Type B pancreatic cell (in vitro differentiated cells): ENCODE measurements around the gene FBH1. TPM values are rescaled to one million over a fixed set of nuclear protein-coding genes. Genes with fewer than 3 reads are reported as not detected.
A peak's percentile ranks its signal among the peaks of the same experiment; 100 is the strongest.

ENCODE experiments used
- DNase-seq: peaks from one replicate; pipeline ENCODE4 v3.0.0; 2021; ENCODE audit warnings: mixed read lengths; ENCODE audit not compliant: unreplicated experiment; ENCODE audit errors: extremely low spot score
- H3K27ac Mint-ChIP-seq: 2 replicates; pipeline ENCODE4 v1.8.0; 2021; ENCODE audit warnings: mild to moderate bottlenecking, mixed read lengths
- H3K27me3 Mint-ChIP-seq: 2 replicates; pipeline ENCODE4 v1.8.0; 2021; ENCODE audit warnings: mixed read lengths
- H3K36me3 Mint-ChIP-seq: 2 replicates; pipeline ENCODE4 v1.8.0; 2021; ENCODE audit warnings: mixed read lengths
- H3K4me1 Mint-ChIP-seq: one replicate; pipeline ENCODE4 v1.8.0; 2021; ENCODE audit warnings: mixed read lengths; ENCODE audit not compliant: unreplicated experiment
- H3K4me3 Mint-ChIP-seq: 2 replicates; pipeline ENCODE4 v1.8.0; 2021; ENCODE audit warnings: mild to moderate bottlenecking, mixed read lengths
- H3K9me3 Mint-ChIP-seq: 2 replicates; pipeline ENCODE4 v1.8.0; 2021; ENCODE audit warnings: mixed read lengths
- CTCF ChIP-seq: fragments of 200-600 bp; sonication (generic); conservative IDR thresholded peaks from 2 replicates; pipeline ENCODE4 v1.5.0; 2021; ENCODE audit warnings: antibody characterized with exemption, mild to moderate bottlenecking
- total RNA-seq: library from RNA; stranded (reverse); gene quantifications from 2 replicates; pipeline ENCODE4 v1.2.1, GENCODE V29; 2021; ENCODE audit warnings: low replicate concordance

FBH1 gene
- total RNA-seq, 1 donor from 2014 or later = 73.0 TPM

GRCh38 chr10:5952731-5953385 lies 62.8 kb downstream of the FBH1 start:
- H3K36me3 Mint-ChIP-seq = no peaks in the 10 kb centered on the region
- no peak overlapping the region for H3K4me3 Mint-ChIP-seq
- H3K27me3 Mint-ChIP-seq = peaks cover 14% of the 10 kb centered on the region
- H3K4me1 Mint-ChIP-seq = no peaks in the 10 kb centered on the region
- DNase-seq = no peak
- TF ChIP-seq CTCF = no peak
- no peak overlapping the region for H3K27ac Mint-ChIP-seq
- no peaks in the 10 kb centered on the region for H3K9me3 Mint-ChIP-seq

- no peak overlapping the region for H3K27ac Mint-ChIP-seq
Observed at GRCh38 chr10:5953676-5954075, 63.6 kb downstream of the FBH1 start.

GRCh38 chr10:5956146-5956936 lies 66.3 kb downstream of the FBH1 start:
- no peak overlapping the region for H3K4me3 Mint-ChIP-seq
- TF ChIP-seq CTCF = no peak

More at GRCh38 chr10:5953676-5954075, 63.6 kb downstream of the FBH1 start:
- Mint-ChIP-seq H3K4me1 (no peaks in the 10 kb centered on the region), H3K36me3 (no peaks in the 10 kb centered on the region), H3K27me3 (peaks cover 14% of the 10 kb centered on the region), H3K9me3 (no peaks in the 10 kb centered on the region), H3K4me3 (no peak overlapping the region)
- no peak for TF ChIP-seq CTCF
- DNase-seq = no peak

GRCh38 chr10:5958077-5958476 lies 68.0 kb downstream of the FBH1 start:
- DNase-seq = no peak
- Mint-ChIP-seq H3K9me3 (no peaks in the 10 kb centered on the region), H3K4me3 (no peak overlapping the region), H3K36me3 (no peaks in the 10 kb centered on the region), H3K27ac (no peak overlapping the region), H3K27me3 (peaks cover under 1% of the 10 kb centered on the region), H3K4me1 (no peaks in the 10 kb centered on the region)
- no peak for TF ChIP-seq CTCF

More at GRCh38 chr10:5956146-5956936, 66.3 kb downstream of the FBH1 start:
- DNase-seq = no peak
- Mint-ChIP-seq H3K27ac (no peak overlapping the region), H3K4me1 (no peaks in the 10 kb centered on the region), H3K9me3 (no peaks in the 10 kb centered on the region), H3K36me3 (no peaks in the 10 kb centered on the region), H3K27me3 (peaks cover 5% of the 10 kb centered on the region)

- Mint-ChIP-seq H3K9me3 (no peaks in the 10 kb centered on the region), H3K4me1 (no peaks in the 10 kb centered on the region), H3K27me3 (no peaks in the 10 kb centered on the region), H3K4me3 (no peak overlapping the region), H3K36me3 (no peaks in the 10 kb centered on the region), H3K27ac (peak overlapping the region; percentile 16)
- DNase-seq = no peak
- no peak for TF ChIP-seq CTCF
Observed at GRCh38 chr10:5958675-5959074, 68.6 kb downstream of the FBH1 start.
